ENCODE results near the gene XPA.

Gene XPA

DNA sequence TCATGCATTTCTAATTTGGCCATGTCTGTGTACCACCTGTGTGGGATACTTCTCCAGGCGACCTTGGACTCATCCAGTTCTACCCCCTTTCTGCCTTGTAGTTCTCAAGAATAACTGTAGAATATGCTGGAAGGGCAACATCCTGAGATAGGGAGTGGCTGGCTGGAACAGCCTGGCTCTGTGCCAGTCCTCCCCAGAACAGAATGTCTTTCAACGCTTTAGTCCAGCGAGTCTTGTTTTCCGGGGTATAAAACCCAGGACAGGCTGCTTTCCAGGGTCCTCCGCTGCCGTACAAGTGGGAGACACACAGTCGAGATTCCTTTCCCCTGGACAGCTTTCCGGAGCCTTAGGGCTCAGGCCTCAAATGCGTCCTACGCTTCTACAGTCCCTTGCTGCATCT, 45.4 kb upstream of the XPA start:
- H3K9me3 ChIP-seq (ENCODE audit: insufficient read depth, low read length) = no peaks in the 10 kb centered on the region
- no peak overlapping the region for H2AFZ ChIP-seq (ENCODE audit: low read depth, low read length, severe bottlenecking)
- H3K36me3 ChIP-seq (ENCODE audit: low read length) = no peaks in the 10 kb centered on the region
- H4K20me1 ChIP-seq (ENCODE audit: low read depth, low read length) = no peaks in the 10 kb centered on the region
- no peaks in the 10 kb centered on the region for H3K9me2 ChIP-seq (replicated peaks; ENCODE audit: insufficient read depth, low read length)
- TF ChIP-seq, protein P1, sequence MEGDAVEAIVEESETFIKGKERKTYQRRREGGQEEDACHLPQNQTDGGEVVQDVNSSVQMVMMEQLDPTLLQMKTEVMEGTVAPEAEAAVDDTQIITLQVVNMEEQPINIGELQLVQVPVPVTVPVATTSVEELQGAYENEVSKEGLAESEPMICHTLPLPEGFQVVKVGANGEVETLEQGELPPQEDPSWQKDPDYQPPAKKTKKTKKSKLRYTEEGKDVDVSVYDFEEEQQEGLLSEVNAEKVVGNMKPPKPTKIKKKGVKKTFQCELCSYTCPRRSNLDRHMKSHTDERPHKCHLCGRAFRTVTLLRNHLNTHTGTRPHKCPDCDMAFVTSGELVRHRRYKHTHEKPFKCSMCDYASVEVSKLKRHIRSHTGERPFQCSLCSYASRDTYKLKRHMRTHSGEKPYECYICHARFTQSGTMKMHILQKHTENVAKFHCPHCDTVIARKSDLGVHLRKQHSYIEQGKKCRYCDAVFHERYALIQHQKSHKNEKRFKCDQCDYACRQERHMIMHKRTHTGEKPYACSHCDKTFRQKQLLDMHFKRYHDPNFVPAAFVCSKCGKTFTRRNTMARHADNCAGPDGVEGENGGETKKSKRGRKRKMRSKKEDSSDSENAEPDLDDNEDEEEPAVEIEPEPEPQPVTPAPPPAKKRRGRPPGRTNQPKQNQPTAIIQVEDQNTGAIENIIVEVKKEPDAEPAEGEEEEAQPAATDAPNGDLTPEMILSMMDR (IDR thresholded peaks at IDR 0.05; ENCODE audit: insufficient read depth, low read length, poor library complexity, severe bottlenecking) = no peak
- TF ChIP-seq EZH2phosphoT487 (conservative IDR thresholded peaks at IDR 0.05; ENCODE audit: low read length) = no peak
- no peaks in the 10 kb centered on the region for H3K79me2 ChIP-seq (ENCODE audit: insufficient read depth, low read length)
- no peak overlapping the region for H3K9ac ChIP-seq (ENCODE audit: low read length)
- H3K27ac ChIP-seq (ENCODE audit: low read depth, low read length) = no peak overlapping the region
- no peaks in the 10 kb centered on the region for H3F3A ChIP-seq (ENCODE audit: insufficient read depth)
- H3K27me3 ChIP-seq (ENCODE audit: low read length) = no peaks in the 10 kb centered on the region
- no peak overlapping the region for H3K4me3 ChIP-seq (ENCODE audit: insufficient read depth, low read length, poor library complexity, severe bottlenecking)
- H3K4me2 ChIP-seq (ENCODE audit: low read depth, low read length, poor library complexity, severe bottlenecking) = no peak overlapping the region

DNA sequence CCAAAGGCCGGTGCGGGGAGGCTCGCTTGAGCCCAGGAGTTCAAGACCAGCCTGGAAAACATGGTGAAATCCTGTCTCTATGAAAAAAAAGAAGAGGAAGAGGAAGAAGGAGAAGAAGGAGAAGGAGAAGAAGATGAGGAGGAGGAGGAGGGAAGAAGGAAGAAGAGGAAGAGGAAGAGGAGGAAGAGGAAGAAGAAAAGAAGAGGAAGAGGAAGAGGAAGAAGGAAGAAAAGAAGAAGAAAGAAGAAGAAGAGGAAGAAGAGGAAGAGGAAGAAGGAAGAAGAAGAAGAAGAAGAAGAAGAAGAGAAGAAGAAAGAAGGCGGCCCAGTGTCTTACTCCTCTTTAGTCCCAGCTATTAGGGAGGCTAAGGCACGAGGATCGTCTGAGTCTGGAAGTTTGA, 44.8 kb upstream of the XPA start:
- Histone ChIP-seq H3K27me3 (ENCODE audit: low read length) (no peaks in the 10 kb centered on the region), H3F3A (ENCODE audit: insufficient read depth) (no peaks in the 10 kb centered on the region), H3K36me3 (ENCODE audit: low read length) (no peaks in the 10 kb centered on the region), H3K9ac (ENCODE audit: low read length) (no peak overlapping the region), H3K9me3 (ENCODE audit: insufficient read depth, low read length) (no peaks in the 10 kb centered on the region), H4K20me1 (ENCODE audit: low read depth, low read length) (no peaks in the 10 kb centered on the region), H3K79me2 (ENCODE audit: insufficient read depth, low read length) (no peaks in the 10 kb centered on the region), H2AFZ (ENCODE audit: low read depth, low read length, severe bottlenecking) (no peak overlapping the region), H3K4me3 (ENCODE audit: insufficient read depth, low read length, poor library complexity, severe bottlenecking) (no peak overlapping the region), H3K9me2 (replicated peaks; ENCODE audit: insufficient read depth, low read length) (no peaks in the 10 kb centered on the region), H3K4me2 (ENCODE audit: low read depth, low read length, poor library complexity, severe bottlenecking) (no peak overlapping the region), H3K27ac (ENCODE audit: low read depth, low read length) (no peak overlapping the region)
- no peak for TF ChIP-seq EZH2phosphoT487 (conservative IDR thresholded peaks at IDR 0.05; ENCODE audit: low read length)
- TF ChIP-seq, protein P1 (IDR thresholded peaks at IDR 0.05; ENCODE audit: insufficient read depth, low read length, poor library complexity, severe bottlenecking) = no peak

DNA sequence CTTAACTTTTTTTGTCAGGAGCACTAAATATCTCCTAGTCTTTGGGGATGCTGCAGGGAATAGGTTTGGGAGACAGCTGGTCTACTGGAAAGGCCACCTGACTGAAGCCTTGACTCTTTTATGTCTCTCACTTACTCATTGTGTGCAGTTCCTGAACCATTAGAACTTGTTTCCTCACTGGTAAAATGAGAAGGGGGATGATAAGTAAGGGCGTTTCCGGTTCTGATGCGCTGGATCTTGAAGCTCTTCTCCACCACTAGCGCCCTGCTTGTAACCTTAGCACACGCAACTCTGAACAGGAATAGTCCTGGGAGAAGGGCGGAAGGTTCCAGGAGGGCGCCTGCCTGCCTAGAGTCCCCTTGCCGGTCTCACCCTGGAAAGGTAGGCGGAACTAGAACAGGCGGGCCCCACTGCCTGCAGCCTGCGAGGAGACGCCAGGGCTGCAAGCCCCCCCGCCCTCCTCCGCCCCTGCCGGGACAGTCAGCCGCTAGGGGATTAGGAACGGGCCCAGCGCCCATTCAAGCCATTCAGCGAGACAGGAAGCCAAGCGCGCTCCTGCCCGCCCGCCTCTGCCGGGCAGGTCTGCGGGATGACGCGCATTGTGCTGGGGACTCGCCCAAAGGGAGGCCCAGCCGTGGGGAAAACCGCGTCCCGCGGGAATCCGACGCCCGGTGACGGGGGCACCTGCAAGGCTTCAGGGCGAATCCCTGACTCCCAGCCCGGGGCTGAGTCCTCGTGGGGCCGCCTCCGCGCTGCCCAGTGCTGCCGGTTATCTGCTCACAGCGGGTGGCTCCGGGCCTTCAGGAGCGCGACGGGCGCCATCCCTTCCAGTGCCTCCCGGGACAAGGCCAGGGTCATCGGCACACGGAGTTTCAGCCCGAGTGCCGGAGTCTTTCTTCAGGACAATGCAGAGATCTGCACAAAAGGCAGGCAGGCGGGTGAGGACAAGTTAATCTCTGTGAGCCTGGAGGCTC, 44.0 kb upstream of the XPA start:
- TF ChIP-seq EZH2phosphoT487 (conservative IDR thresholded peaks at IDR 0.05; ENCODE audit: low read length) = no peak
- TF ChIP-seq, protein P1 (IDR thresholded peaks at IDR 0.05; ENCODE audit: insufficient read depth, low read length, poor library complexity, severe bottlenecking) = no peak
- no peak overlapping the region for H3K4me2 ChIP-seq (ENCODE audit: low read depth, low read length, poor library complexity, severe bottlenecking)
- H4K20me1 ChIP-seq (ENCODE audit: low read depth, low read length) = no peaks in the 10 kb centered on the region
- no peaks in the 10 kb centered on the region for H3K27me3 ChIP-seq (ENCODE audit: low read length)
- H3K79me2 ChIP-seq (ENCODE audit: insufficient read depth, low read length) = no peaks in the 10 kb centered on the region
- no peak overlapping the region for H2AFZ ChIP-seq (ENCODE audit: low read depth, low read length, severe bottlenecking)
- no peaks in the 10 kb centered on the region for H3K9me3 ChIP-seq (ENCODE audit: insufficient read depth, low read length)
- no peaks in the 10 kb centered on the region for H3K9me2 ChIP-seq (replicated peaks; ENCODE audit: insufficient read depth, low read length)
- H3K4me3 ChIP-seq (ENCODE audit: insufficient read depth, low read length, poor library complexity, severe bottlenecking) = no peak overlapping the region
- H3F3A ChIP-seq (ENCODE audit: insufficient read depth) = no peaks in the 10 kb centered on the region
- no peak overlapping the region for H3K9ac ChIP-seq (ENCODE audit: low read length)
- H3K27ac ChIP-seq (ENCODE audit: low read depth, low read length) = no peak overlapping the region
- H3K36me3 ChIP-seq (ENCODE audit: low read length) = no peaks in the 10 kb centered on the region
